Measurements from ENCODE around the gene ATP6V1E1.

Gene ATP6V1E1

GRCh38 chr22:17592201-17592600 is 36.3 kb downstream of the ATP6V1E1 start:
- H3K27ac ChIP-seq (ENCODE audit: low read depth, low read length) = no peak overlapping the region
- H3K4me2 ChIP-seq (ENCODE audit: low read depth, low read length, poor library complexity, severe bottlenecking) = no peak overlapping the region
- peaks cover 2% of the 10 kb centered on the region; the same call in 1 of the 2 replicates for H3K36me3 ChIP-seq (ENCODE audit: low read length)
- no peaks in the 10 kb centered on the region for H4K20me1 ChIP-seq (ENCODE audit: low read depth, low read length)
- no peak overlapping the region for H2AFZ ChIP-seq (ENCODE audit: low read depth, low read length, severe bottlenecking)
- no peak overlapping the region for H3K9ac ChIP-seq (ENCODE audit: low read length)
- no peaks in the 10 kb centered on the region for H3K9me2 ChIP-seq (replicated peaks; ENCODE audit: insufficient read depth, low read length)
- H3K4me3 ChIP-seq (ENCODE audit: insufficient read depth, low read length, poor library complexity, severe bottlenecking) = no peak overlapping the region
- no peaks in the 10 kb centered on the region for H3K27me3 ChIP-seq (ENCODE audit: low read length)
- no peaks in the 10 kb centered on the region for H3K79me2 ChIP-seq (ENCODE audit: insufficient read depth, low read length)
- H3K9me3 ChIP-seq (ENCODE audit: insufficient read depth, low read length) = no peaks in the 10 kb centered on the region
- H3F3A ChIP-seq (ENCODE audit: insufficient read depth) = no peaks in the 10 kb centered on the region; the same call in 1 of the 2 replicates
- TF ChIP-seq CTCF (IDR thresholded peaks at IDR 0.05; ENCODE audit: insufficient read depth, low read length, poor library complexity, severe bottlenecking) = no peak
- TF ChIP-seq EZH2phosphoT487 (conservative IDR thresholded peaks at IDR 0.05; ENCODE audit: low read length) = no peak

- Histone ChIP-seq H3K4me2 (ENCODE audit: low read depth, low read length, poor library complexity, severe bottlenecking) (no peak overlapping the region), H3K9me3 (ENCODE audit: insufficient read depth, low read length) (no peaks in the 10 kb centered on the region), H3K4me3 (ENCODE audit: insufficient read depth, low read length, poor library complexity, severe bottlenecking) (no peak overlapping the region), H3K9me2 (replicated peaks; ENCODE audit: insufficient read depth, low read length) (no peaks in the 10 kb centered on the region), H3K9ac (ENCODE audit: low read length) (no peak overlapping the region), H3K27me3 (ENCODE audit: low read length) (no peaks in the 10 kb centered on the region), H3K36me3 (ENCODE audit: low read length) (no peaks in the 10 kb centered on the region; the same call in 1 of the 2 replicates), H3K27ac (ENCODE audit: low read depth, low read length) (no peak overlapping the region), H3K79me2 (ENCODE audit: insufficient read depth, low read length) (no peaks in the 10 kb centered on the region), H4K20me1 (ENCODE audit: low read depth, low read length) (no peaks in the 10 kb centered on the region), H2AFZ (ENCODE audit: low read depth, low read length, severe bottlenecking) (no peak overlapping the region), H3F3A (ENCODE audit: insufficient read depth) (no peaks in the 10 kb centered on the region; the same call in 1 of the 2 replicates)
- TF ChIP-seq EZH2phosphoT487 (conservative IDR thresholded peaks at IDR 0.05; ENCODE audit: low read length) (no peak), CTCF (IDR thresholded peaks at IDR 0.05; ENCODE audit: insufficient read depth, low read length, poor library complexity, severe bottlenecking) (no peak)
Measured at GRCh38 chr22:17590586-17590985, 38.0 kb downstream of the ATP6V1E1 start.

- TF ChIP-seq EZH2phosphoT487 (conservative IDR thresholded peaks at IDR 0.05; ENCODE audit: low read length) (no peak), CTCF (IDR thresholded peaks at IDR 0.05; ENCODE audit: insufficient read depth, low read length, poor library complexity, severe bottlenecking) (no peak)
- H3K4me2 ChIP-seq (ENCODE audit: low read depth, low read length, poor library complexity, severe bottlenecking) = no peak overlapping the region
- H3K36me3 ChIP-seq (ENCODE audit: low read length) = no peaks in the 10 kb centered on the region; the same call in 1 of the 2 replicates
- H3F3A ChIP-seq (ENCODE audit: insufficient read depth) = no peaks in the 10 kb centered on the region; the same call in 1 of the 2 replicates
- no peak overlapping the region for H2AFZ ChIP-seq (ENCODE audit: low read depth, low read length, severe bottlenecking)
- no peaks in the 10 kb centered on the region for H3K9me2 ChIP-seq (replicated peaks; ENCODE audit: insufficient read depth, low read length)
- H4K20me1 ChIP-seq (ENCODE audit: low read depth, low read length) = no peaks in the 10 kb centered on the region
- no peaks in the 10 kb centered on the region for H3K27me3 ChIP-seq (ENCODE audit: low read length)
- no peaks in the 10 kb centered on the region for H3K9me3 ChIP-seq (ENCODE audit: insufficient read depth, low read length)
- H3K79me2 ChIP-seq (ENCODE audit: insufficient read depth, low read length) = no peaks in the 10 kb centered on the region
- no peak overlapping the region for H3K9ac ChIP-seq (ENCODE audit: low read length)
- no peak overlapping the region for H3K27ac ChIP-seq (ENCODE audit: low read depth, low read length)
- H3K4me3 ChIP-seq (ENCODE audit: insufficient read depth, low read length, poor library complexity, severe bottlenecking) = no peak overlapping the region
Measured at GRCh38 chr22:17589810-17590375, 38.7 kb downstream of the ATP6V1E1 start.

Measured in SU-DHL-6 (cell line).